Measurements from ENCODE around the gene CCS. TPM values are rescaled to one million over a fixed set of nuclear protein-coding genes. Genes with fewer than 3 reads are reported as not detected.
A peak's percentile ranks its signal among the peaks of the same experiment; 100 is the strongest.
"Not testable (repeated sequence)": the region's sequence is repeated elsewhere in the genome, so short reads cannot be mapped to it uniquely, and the experiment has no call there.

CCS gene
- total RNA-seq, 1 donor from 2014 or later: 58.0 TPM

- TF ChIP-seq CTCF (conservative IDR thresholded peaks at IDR 0.05): no peak
- Mint-ChIP-seq H3K4me3 (no peak overlapping the region), H3K36me3 (peaks cover 4% of the 10 kb centered on the region), H3K27me3 (no peaks in the 10 kb centered on the region), H3K9me3 (no peaks in the 10 kb centered on the region), H3K27ac (no peak overlapping the region), H3K4me1 (ENCODE audit: unreplicated experiment) (peaks cover 12% of the 10 kb centered on the region)
- DNase-seq (ENCODE audit: extremely low spot score, unreplicated experiment): no peak
Observed at GRCh38 chr11:66598993-66599392, 6.0 kb downstream of the CCS start.

GRCh38 chr11:66600219-66600618, 7.2 kb downstream of the CCS start:
- peaks cover 4% of the 10 kb centered on the region for H3K36me3 Mint-ChIP-seq
- H3K27ac Mint-ChIP-seq: peak overlapping the region; percentile 59
- H3K4me3 Mint-ChIP-seq: no peak overlapping the region
- no peak for DNase-seq (ENCODE audit: extremely low spot score, unreplicated experiment)
- H3K9me3 Mint-ChIP-seq: no peaks in the 10 kb centered on the region
- H3K27me3 Mint-ChIP-seq: no peaks in the 10 kb centered on the region
- no peak for TF ChIP-seq CTCF (conservative IDR thresholded peaks at IDR 0.05)
- H3K4me1 Mint-ChIP-seq (ENCODE audit: unreplicated experiment): peaks cover 6% of the 10 kb centered on the region

- Mint-ChIP-seq H3K27ac (peak overlapping the region; percentile 59), H3K36me3 (peaks cover 4% of the 10 kb centered on the region), H3K27me3 (no peaks in the 10 kb centered on the region)
Observed at GRCh38 chr11:66600631-66601233, 7.7 kb downstream of the CCS start.

GRCh38 chr11:66603072-66603471, 10.1 kb downstream of the CCS start:
- H3K27ac Mint-ChIP-seq: no peak overlapping the region
- H3K9me3 Mint-ChIP-seq: no peaks in the 10 kb centered on the region
- H3K4me3 Mint-ChIP-seq: no peak overlapping the region
- H3K27me3 Mint-ChIP-seq: no peaks in the 10 kb centered on the region
- no peak for DNase-seq (ENCODE audit: extremely low spot score, unreplicated experiment)
- TF ChIP-seq CTCF (conservative IDR thresholded peaks at IDR 0.05): no peak
- H3K36me3 Mint-ChIP-seq: peaks cover 4% of the 10 kb centered on the region
- peaks cover 5% of the 10 kb centered on the region for H3K4me1 Mint-ChIP-seq (ENCODE audit: unreplicated experiment)

More at GRCh38 chr11:66600631-66601233, 7.7 kb downstream of the CCS start:
- no peak overlapping the region for H3K4me3 Mint-ChIP-seq
- no peaks in the 10 kb centered on the region for H3K9me3 Mint-ChIP-seq
- no peak for DNase-seq (ENCODE audit: extremely low spot score, unreplicated experiment)
- peaks cover 5% of the 10 kb centered on the region for H3K4me1 Mint-ChIP-seq (ENCODE audit: unreplicated experiment)
- no peak for TF ChIP-seq CTCF (conservative IDR thresholded peaks at IDR 0.05)

GRCh38 chr11:66604155-66604554, 11.2 kb downstream of the CCS start:
- Mint-ChIP-seq H3K4me1 (ENCODE audit: unreplicated experiment) (peaks cover 5% of the 10 kb centered on the region), H3K36me3 (peaks cover 4% of the 10 kb centered on the region), H3K9me3 (no peaks in the 10 kb centered on the region), H3K27ac (no peak overlapping the region), H3K27me3 (no peaks in the 10 kb centered on the region), H3K4me3 (no peak overlapping the region)
- no peak for TF ChIP-seq CTCF (conservative IDR thresholded peaks at IDR 0.05)
- DNase-seq (ENCODE audit: extremely low spot score, unreplicated experiment): no peak

GRCh38 chr11:66606608-66607007, 13.6 kb downstream of the CCS start:
- not testable (repeated sequence) for H3K4me3 Mint-ChIP-seq; H3K27ac Mint-ChIP-seq; H3K4me1 Mint-ChIP-seq (ENCODE audit: unreplicated experiment); DNase-seq (ENCODE audit: extremely low spot score, unreplicated experiment); H3K27me3 Mint-ChIP-seq; H3K9me3 Mint-ChIP-seq; H3K36me3 Mint-ChIP-seq

Data from type B pancreatic cell (in vitro differentiated cells).